MV-4-11 (cell line): ENCODE measurements around the gene ZNF33B.
A peak's percentile ranks its signal among the peaks of the same experiment; 100 is the strongest.
"Not testable (repeated sequence)": the region's sequence is repeated elsewhere in the genome, so short reads cannot be mapped to it uniquely, and the experiment has no call there.

ENCODE experiments used
- DNase-seq: peaks from one replicate; lab custom pipeline; 2025; lab: John Stamatoyannopoulos, UW

The ZNF33B gene

GRCh38 chr10:42638055-42638820 is at the start of gene ZNF33B:
Gene ZNF33B (minus strand): TSS chr10:42638570. CDS start chr10:42636928, 1,642 bp downstream.
- DNase-seq, result peak; percentile 92

GRCh38 chr10:42684517-42684916 is 46.1 kb upstream of the ZNF33B start:
- DNase-seq, result no peak

GRCh38 chr10:42680267-42680666 is 41.9 kb upstream of the ZNF33B start:
- no peak for DNase-seq

GRCh38 chr10:42665181-42665979 is 27.0 kb upstream of the ZNF33B start:
- DNase-seq, result not testable (repeated sequence)

GRCh38 chr10:42654419-42654818 is 16.0 kb upstream of the ZNF33B start:
- DNase-seq, result no peak

GRCh38 chr10:42652858-42653257 is 14.5 kb upstream of the ZNF33B start:
- no peak for DNase-seq

- DNase-seq, result no peak
Measured at GRCh38 chr10:42650374-42650773, 12.0 kb upstream of the ZNF33B start.

GRCh38 chr10:42648512-42648911 is 10.1 kb upstream of the ZNF33B start:
- no peak for DNase-seq

- no peak for DNase-seq
Measured at GRCh38 chr10:42646687-42647640, 8.6 kb upstream of the ZNF33B start.

GRCh38 chr10:42646214-42646613 is 7.8 kb upstream of the ZNF33B start:
- no peak for DNase-seq

GRCh38 chr10:42645516-42645915 is 7.1 kb upstream of the ZNF33B start:
- no peak for DNase-seq

- DNase-seq, result no peak
Measured at GRCh38 chr10:42645103-42645502, 6.7 kb upstream of the ZNF33B start.

- no peak for DNase-seq
Measured at GRCh38 chr10:42640610-42641229, 2.4 kb upstream of the ZNF33B start.

- DNase-seq, result no peak
Measured at GRCh38 chr10:42638821-42639270, 476 bp upstream of the ZNF33B start.

GRCh38 chr10:42637648-42638054 is 719 bp downstream of the ZNF33B start:
- no peak for DNase-seq

- DNase-seq, result no peak
Measured at GRCh38 chr10:42637142-42637541, 1.2 kb downstream of the ZNF33B start.

- no peak for DNase-seq
Measured at GRCh38 chr10:42635098-42635497, 3.3 kb downstream of the ZNF33B start.

- DNase-seq, result no peak
Measured at GRCh38 chr10:42632564-42632963, 5.8 kb downstream of the ZNF33B start.

- no peak for DNase-seq
Measured at GRCh38 chr10:42630537-42631134, 7.7 kb downstream of the ZNF33B start.

GRCh38 chr10:42623929-42624328 is 14.4 kb downstream of the ZNF33B start:
- DNase-seq, result peak; percentile 51

- no peak for DNase-seq
Measured at GRCh38 chr10:42618424-42618823, 19.9 kb downstream of the ZNF33B start.
